NAMALWA (cell line): ENCODE data around the gene PAWR.
"Not testable (repeated sequence)": the region's sequence is repeated elsewhere in the genome, so short reads cannot be mapped to it uniquely, and the experiment has no call there.

Source experiments
- DNase-seq: peaks from one replicate; pipeline ENCODE4 v3.0.0-alpha.2; 2015; ENCODE audit warnings: low spot score

PAWR gene

DNA sequence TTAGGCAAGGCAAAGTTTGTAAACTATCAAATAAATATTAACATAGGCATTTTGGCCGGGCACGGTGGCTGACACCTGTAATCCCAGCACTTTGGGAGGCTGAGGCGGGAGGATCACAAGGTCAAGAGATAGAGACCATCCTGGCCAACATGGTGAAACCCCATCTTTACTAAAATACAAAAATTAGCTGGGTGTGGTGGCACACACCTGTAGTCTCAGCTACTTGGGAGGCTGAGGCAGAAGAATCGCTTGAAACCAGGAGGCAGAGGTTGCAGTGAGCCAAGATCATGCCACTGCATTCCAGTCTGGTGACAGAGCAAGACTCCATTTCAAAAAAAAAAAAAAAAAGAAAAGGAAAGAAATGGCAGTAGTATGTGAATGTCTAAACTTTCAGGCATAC lies 43.9 kb downstream of the PAWR start:
- not testable (repeated sequence) for DNase-seq

- DNase-seq: no peak
Measured at GRCh38 chr12:79645235-79645630, 45.5 kb downstream of the PAWR start.

- DNase-seq: no peak
Measured at GRCh38 chr12:79644274-79645234, 46.2 kb downstream of the PAWR start.

DNA sequence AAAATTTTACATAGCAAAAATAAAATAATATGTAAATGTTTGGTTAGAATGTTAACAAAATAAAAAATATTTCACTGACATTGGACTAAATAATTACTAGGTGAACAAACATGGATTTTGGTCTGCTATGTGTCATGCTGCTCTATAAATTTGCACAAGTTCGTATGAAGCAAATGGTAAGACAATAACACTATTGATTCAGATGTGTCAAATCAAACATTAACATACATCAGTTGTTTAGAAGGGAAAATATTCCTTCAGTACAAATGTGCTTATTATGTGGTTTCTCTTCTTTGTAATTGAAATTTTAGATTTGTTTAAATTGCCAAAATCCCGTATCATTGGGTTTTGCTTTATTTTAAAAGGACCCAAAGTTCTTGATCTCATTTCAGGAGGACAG lies 46.9 kb downstream of the PAWR start:
- DNase-seq: no peak

- no peak for DNase-seq
Measured at GRCh38 chr12:79638490-79638889, 52.3 kb downstream of the PAWR start.

DNA sequence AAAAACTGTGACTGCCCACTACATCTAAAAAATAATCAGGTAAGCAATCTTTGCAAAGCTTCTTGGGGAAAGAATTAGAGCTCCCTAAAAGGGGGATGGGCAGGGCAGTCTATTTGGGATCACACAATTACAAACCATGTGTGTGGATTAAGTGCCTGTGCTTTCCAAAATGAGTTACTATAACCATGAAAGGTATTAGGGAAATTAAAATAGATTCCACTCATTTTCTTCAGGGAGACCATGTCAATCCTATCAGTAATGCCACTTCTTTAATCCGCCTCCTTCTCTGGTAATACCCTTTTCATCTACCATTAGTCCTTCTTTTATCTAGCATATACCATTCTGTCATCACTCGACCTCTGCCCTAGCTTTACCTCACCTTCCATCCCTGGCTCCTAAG lies 53.7 kb downstream of the PAWR start:
- no peak for DNase-seq

DNA sequence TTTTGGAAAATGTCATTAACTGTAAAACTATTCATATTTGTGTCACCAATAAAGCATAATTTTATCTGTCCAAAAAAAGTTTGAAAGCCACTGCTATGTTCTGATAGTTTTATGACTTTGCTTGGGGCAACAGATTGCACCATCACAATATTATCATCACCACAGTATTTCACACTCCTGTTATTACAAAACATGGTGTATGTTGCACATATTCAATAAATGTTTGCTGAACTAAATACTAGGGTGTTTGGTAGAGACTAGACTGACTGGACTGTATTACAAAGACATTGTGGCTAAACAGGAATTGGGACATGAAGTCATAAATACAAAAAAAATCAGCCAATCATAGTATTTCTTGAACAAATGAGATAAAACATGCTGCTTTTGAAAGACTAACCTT lies 55.1 kb downstream of the PAWR start:
- no peak for DNase-seq

GRCh38 chr12:79634957-79635471 lies 55.8 kb downstream of the PAWR start:
- no peak for DNase-seq

GRCh38 chr12:79629561-79629960 lies 61.2 kb downstream of the PAWR start:
- DNase-seq: no peak

- not testable (repeated sequence) for DNase-seq
Measured at GRCh38 chr12:79626735-79627134, 64.0 kb downstream of the PAWR start.

DNA sequence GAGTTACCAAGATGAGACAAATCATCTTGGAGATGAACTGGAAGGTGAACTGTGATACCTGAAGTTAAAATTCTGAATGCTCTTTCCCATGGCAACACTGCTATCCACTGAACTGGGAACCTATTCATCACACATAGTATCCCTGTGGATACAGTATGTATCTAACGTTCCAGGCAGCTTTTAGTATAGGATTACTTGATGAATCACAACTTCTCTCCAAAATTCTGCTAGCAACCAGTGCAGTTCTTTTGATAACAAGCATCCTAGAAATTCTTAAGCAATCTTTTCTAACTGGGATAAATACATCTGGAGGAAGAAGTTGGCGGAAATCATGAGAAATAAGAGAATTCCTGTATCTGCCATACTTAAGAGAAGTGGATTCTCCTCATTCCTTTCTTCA lies 66.4 kb downstream of the PAWR start:
- no peak for DNase-seq

- no peak for DNase-seq
Measured at GRCh38 chr12:79619872-79620562, 70.7 kb downstream of the PAWR start.

- DNase-seq: no peak
Measured at GRCh38 chr12:79618848-79619404, 71.8 kb downstream of the PAWR start.

DNA sequence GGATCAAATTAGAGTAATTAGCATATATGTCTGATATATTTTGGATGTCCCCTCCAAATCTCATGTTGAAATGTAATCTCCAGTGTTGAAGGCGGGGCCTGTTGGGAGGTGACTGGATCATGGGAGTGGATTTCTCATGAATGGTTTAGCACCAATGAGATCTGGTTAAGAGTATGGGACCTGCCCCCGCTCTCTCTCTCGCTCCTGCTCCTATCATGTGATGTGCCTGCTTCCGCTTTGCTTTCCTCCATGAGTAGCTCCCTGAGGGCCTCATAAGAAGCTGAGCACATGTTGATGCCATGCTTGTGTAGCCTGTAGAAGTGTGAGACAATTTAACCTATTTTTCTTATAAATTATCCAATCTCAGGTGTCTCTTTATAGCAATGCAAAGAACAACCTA lies 73.1 kb downstream of the PAWR start:
- no peak for DNase-seq

GRCh38 chr12:79615596-79616560 lies 74.9 kb downstream of the PAWR start:
- DNase-seq: no peak

- no peak for DNase-seq
Measured at GRCh38 chr12:79614730-79615129, 76.0 kb downstream of the PAWR start.

GRCh38 chr12:79601908-79602307 lies 88.9 kb downstream of the PAWR start:
- no peak for DNase-seq

DNA sequence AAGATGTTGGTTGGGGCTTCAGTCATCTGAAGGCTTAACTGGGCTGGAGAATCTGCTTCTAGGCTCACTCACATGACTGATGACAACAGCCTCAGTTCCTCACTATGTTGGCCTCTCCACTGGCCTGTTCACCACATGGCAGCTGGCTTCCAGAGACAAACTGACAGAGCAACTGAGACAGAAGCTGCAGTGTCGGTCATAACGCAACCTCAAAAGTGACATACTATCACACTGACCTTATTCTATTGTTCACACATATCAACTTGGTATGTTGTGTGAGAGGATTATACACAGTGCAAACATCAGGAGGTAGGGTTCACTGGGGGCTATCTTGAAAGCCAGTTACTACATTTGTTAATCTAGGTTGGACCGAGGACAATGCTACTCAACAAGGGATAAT lies 92.9 kb downstream of the PAWR start:
- DNase-seq: no peak

DNA sequence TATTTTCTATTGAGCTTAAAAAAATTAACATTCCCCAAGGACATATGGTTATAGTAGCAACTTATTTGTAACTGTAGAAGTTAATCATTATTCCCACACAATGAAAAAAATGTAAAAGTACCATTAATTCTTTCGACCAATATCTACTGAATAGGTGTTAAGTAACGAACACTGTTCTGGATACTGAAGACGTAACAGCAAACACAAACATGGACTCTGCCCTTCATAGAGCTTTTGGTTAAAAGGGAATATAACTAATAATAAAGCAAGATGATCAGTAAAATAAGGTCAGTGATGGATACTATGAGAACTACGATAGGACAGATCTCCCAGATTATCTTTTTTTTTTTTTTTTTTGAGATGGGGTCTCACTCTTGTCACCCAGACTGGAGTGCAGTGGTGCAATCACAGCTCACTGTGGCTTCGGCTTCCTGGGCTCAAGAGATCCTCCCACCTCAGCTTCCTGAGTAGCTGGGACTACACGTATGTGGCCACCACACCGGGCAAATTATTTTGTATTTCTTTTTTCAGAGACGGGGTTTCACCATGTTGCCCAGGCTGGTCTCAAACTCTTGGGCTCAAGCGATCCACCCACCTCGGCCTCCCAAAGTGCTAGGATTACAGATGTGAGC lies 93.9 kb downstream of the PAWR start:
- DNase-seq: no peak

- no peak for DNase-seq
Measured at GRCh38 chr12:79595273-79595672, 95.5 kb downstream of the PAWR start.

DNA sequence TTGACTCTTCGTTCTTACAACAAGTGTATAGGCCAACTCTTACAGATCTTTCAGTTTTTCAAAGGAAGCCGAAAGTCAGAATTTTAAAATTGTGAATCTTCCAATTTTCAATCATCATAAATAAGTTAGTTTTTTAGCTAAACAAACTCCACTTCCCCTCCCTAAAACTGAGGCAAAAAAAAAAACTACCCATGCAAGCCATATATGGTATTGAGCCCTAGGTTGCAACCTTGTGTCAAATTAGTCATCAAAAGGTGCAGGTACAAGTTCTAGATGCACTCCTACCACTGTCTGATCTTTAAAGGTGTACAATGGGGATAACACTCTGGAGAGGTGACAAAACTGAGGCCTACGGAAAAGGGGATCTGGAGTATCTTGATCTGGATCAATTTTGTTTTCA lies 97.9 kb downstream of the PAWR start:
- DNase-seq: no peak
